ENCODE results near the gene MALAT1. TPM values are rescaled to one million over a fixed set of nuclear protein-coding genes. Genes with fewer than 3 reads are reported as not detected.

Gene MALAT1
- total RNA-seq, 4 donors from 2014 or later: 17,948 to 48,028 (median 23,406) TPM

GRCh38 chr11:65491614-65492386 is 7.0 kb upstream of the MALAT1 start:
- in situ Hi-C loops (cut with MboI; ENCODE audit: low pct_ligation_motif_present in 1 of 4, low pct_unique_long_range_greater_than_20kb in 1 of 4, low sequenced_read_pairs in 3 of 4): no loop called here
- DNase-seq: peak; percentile 90
- no peaks in the 10 kb centered on the region for H3K9me3 ChIP-seq
- H3K4me3 ChIP-seq: no peak overlapping the region
- intact Hi-C loops (cut with DNase I; ENCODE audit: low total_unique reads): no loop called here
- no peaks in the 10 kb centered on the region for H3K36me3 ChIP-seq
- H3K27ac ChIP-seq: peak overlapping the region; percentile 98 to 100 (median 99)
- peak; percentile 82 for TF ChIP-seq POLR2A (IDR thresholded peaks at IDR 0.05)
- peak; percentile 60 to 91 (median 89) for TF ChIP-seq POLR2AphosphoS5 (IDR thresholded peaks at IDR 0.05)
- TF ChIP-seq CTCF (IDR thresholded peaks at IDR 0.05): no peak
- TF ChIP-seq EP300 (IDR thresholded peaks at IDR 0.05; ENCODE audit: low read depth): peak; percentile 81
- H3K4me1 ChIP-seq: peaks cover 94 to 97% (median 96%) of the 10 kb centered on the region in 4 donors
- H3K27me3 ChIP-seq: no peaks in the 10 kb centered on the region
- WGBS, 2 donors (ENCODE audit: low coverage in 1 of 2): 16 to 23% methylated on average over 3 to 17 of the region's 17 CpGs

DNA sequence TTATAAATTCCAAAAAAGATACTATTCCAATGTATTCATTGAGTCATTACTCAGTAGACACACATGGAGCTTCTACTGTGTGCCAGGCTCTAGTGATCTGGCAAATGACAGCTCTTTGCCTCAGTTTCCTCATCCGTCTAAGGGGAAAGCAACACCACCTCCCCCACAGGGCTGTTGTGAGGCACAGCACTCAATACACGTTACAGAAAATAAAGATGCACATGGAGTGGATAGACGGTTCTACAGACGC is 6.5 kb upstream of the MALAT1 start:
- WGBS, 2 donors (ENCODE audit: low coverage in 1 of 2): 28 to 48% methylated on average over 2 to 4 of the region's 4 CpGs
- peak overlapping the region in 1 of 4 donors; percentile 4 for H3K4me3 ChIP-seq
- intact Hi-C loops (cut with DNase I; ENCODE audit: low total_unique reads): no loop called here
- H3K4me1 ChIP-seq: peaks cover 93 to 96% (median 95%) of the 10 kb centered on the region in 4 donors
- no peak for TF ChIP-seq EP300 (IDR thresholded peaks at IDR 0.05; ENCODE audit: low read depth)
- TF ChIP-seq CTCF (IDR thresholded peaks at IDR 0.05): no peak
- TF ChIP-seq POLR2AphosphoS5 (IDR thresholded peaks at IDR 0.05): no peak
- no peak for TF ChIP-seq POLR2A (IDR thresholded peaks at IDR 0.05)
- no peaks in the 10 kb centered on the region for H3K36me3 ChIP-seq
- in situ Hi-C loops (cut with MboI; ENCODE audit: low pct_ligation_motif_present in 1 of 4, low pct_unique_long_range_greater_than_20kb in 1 of 4, low sequenced_read_pairs in 3 of 4): no loop called here
- H3K27ac ChIP-seq: peak overlapping the region; percentile 98 to 100 (median 99)
- H3K9me3 ChIP-seq: no peaks in the 10 kb centered on the region
- no peak for DNase-seq
- no peaks in the 10 kb centered on the region for H3K27me3 ChIP-seq

GRCh38 chr11:65492637-65493366 is 6.0 kb upstream of the MALAT1 start:
- TF ChIP-seq CTCF (IDR thresholded peaks at IDR 0.05) (no peak), POLR2A (IDR thresholded peaks at IDR 0.05) (peak; percentile 63), POLR2AphosphoS5 (IDR thresholded peaks at IDR 0.05) (peak; percentile 62 to 85 (median 67)), EP300 (IDR thresholded peaks at IDR 0.05; ENCODE audit: low read depth) (peak; percentile 51)
- peak; percentile 87 for DNase-seq
- intact Hi-C loops (cut with DNase I; ENCODE audit: low total_unique reads): no loop called here
- H3K4me3 ChIP-seq: peak overlapping the region in 1 of 4 donors; percentile 4
- peaks cover 92 to 94% (median 93%) of the 10 kb centered on the region in 4 donors for H3K4me1 ChIP-seq
- H3K9me3 ChIP-seq: no peaks in the 10 kb centered on the region
- H3K27me3 ChIP-seq: no peaks in the 10 kb centered on the region
- no peaks in the 10 kb centered on the region for H3K36me3 ChIP-seq
- in situ Hi-C loops (cut with MboI; ENCODE audit: low pct_ligation_motif_present in 1 of 4, low pct_unique_long_range_greater_than_20kb in 1 of 4, low sequenced_read_pairs in 3 of 4): no loop called here
- peak overlapping the region; percentile 98 to 100 (median 99) for H3K27ac ChIP-seq
- WGBS, 2 donors (ENCODE audit: low coverage in 1 of 2): 17 to 29% methylated on average over 2 to 6 of the region's 6 CpGs

DNA sequence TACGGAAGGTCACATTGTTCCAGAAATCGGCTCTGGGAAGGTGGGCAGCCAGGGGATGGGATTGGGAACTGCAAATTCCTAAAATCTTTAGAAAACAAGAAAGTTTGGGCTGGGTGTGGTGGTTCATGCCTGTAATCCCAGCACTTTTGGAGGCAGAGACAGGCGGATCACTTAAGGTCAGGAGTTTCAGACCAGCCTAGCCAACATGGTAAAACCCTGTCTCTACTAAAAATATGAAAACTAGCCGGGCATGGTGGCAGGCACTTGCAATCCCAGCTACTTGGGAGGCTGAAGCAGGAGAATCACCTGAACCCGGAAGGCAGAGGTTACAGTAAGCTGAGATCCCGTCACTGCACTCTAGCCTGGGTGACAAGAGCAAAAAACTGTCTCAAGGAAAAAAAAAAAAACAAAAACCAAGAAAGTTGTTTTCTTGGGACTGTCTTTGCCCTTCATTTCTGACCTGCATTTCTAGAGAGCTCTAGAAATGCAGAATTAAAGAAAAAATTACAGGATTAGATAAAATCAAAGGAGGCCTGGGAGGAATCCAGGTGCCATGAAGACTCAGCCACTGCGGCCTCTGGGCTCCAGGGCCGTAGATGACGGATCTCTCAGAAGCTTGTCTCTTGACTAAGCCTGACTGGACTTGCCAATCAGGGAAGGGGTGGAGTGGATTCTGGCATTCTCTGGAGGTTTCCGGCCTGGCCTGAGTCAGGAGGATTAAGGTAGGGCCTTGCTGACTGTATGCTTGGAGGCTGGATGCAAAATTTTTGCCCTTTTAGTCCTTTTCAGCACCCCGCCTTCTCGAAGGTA is 5.3 kb upstream of the MALAT1 start:
- H3K4me3 ChIP-seq: peak overlapping the region in 1 of 4 donors; percentile 2
- H3K9me3 ChIP-seq: no peaks in the 10 kb centered on the region
- no peaks in the 10 kb centered on the region for H3K36me3 ChIP-seq
- in situ Hi-C loops (cut with MboI; ENCODE audit: low pct_ligation_motif_present in 1 of 4, low pct_unique_long_range_greater_than_20kb in 1 of 4, low sequenced_read_pairs in 3 of 4): no loop called here
- peak; percentile 57 for TF ChIP-seq POLR2A (IDR thresholded peaks at IDR 0.05)
- TF ChIP-seq POLR2AphosphoS5 (IDR thresholded peaks at IDR 0.05): peak; percentile 66 to 90 (median 81)
- TF ChIP-seq CTCF (IDR thresholded peaks at IDR 0.05): no peak
- intact Hi-C loops (cut with DNase I; ENCODE audit: low total_unique reads): no loop called here
- WGBS, 2 donors (ENCODE audit: low coverage in 1 of 2): 30 to 39% methylated on average over 3 to 12 of the region's 12 CpGs
- peak overlapping the region; percentile 98 to 100 (median 99) for H3K27ac ChIP-seq
- peaks cover 84 to 86% (median 85%) of the 10 kb centered on the region in 4 donors for H3K4me1 ChIP-seq
- DNase-seq: peak; percentile 83
- H3K27me3 ChIP-seq: no peaks in the 10 kb centered on the region
